GM18858 (cell line): ENCODE data around the gene TTC21A.
A peak's percentile ranks its signal among the peaks of the same experiment; 100 is the strongest.

Experiments
- ATAC-seq: cut with Tn5 transposase; IDR thresholded peaks from one replicate; pipeline ENCODE4 v1.9.1; 2021; ENCODE audit not compliant: unreplicated experiment

TTC21A gene

GRCh38 chr3:39136533-39137434 is 29.3 kb downstream of the TTC21A start:
- no peak for ATAC-seq

- no peak for ATAC-seq
Measured at GRCh38 chr3:39137435-39137936, 30.0 kb downstream of the TTC21A start.

- ATAC-seq, result no peak
Measured at GRCh38 chr3:39137991-39138803, 30.7 kb downstream of the TTC21A start.

DNA sequence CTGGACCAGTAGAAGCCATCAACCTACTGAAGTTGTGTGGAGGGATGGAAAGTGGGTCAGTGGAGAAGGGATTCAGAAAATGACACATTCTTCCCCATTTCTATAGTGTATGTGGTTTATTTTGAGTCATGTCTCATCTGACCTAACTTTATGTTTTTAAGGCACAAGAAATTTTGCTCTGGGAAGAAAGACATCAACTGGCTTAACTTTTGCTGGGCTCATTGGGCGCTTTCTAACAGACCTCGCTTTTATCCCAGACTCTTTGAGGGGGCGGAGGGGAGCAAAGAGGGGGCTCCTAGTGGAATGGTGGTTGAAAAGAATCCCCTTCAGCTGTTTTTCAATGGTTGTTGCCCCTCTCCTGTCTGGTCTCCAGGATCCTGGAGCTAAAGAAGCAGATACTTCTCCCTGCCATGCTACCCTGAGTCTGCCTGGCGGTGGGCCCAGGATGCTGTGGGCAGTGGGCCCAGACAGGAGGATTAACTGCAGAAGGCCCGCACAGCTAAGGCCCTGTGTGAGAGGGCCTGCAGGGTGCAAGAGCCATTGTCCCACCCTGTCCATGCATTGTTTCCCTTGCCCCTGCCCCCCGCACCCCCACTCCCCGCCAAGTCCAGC is 31.4 kb downstream of the TTC21A start:
- no peak for ATAC-seq

DNA sequence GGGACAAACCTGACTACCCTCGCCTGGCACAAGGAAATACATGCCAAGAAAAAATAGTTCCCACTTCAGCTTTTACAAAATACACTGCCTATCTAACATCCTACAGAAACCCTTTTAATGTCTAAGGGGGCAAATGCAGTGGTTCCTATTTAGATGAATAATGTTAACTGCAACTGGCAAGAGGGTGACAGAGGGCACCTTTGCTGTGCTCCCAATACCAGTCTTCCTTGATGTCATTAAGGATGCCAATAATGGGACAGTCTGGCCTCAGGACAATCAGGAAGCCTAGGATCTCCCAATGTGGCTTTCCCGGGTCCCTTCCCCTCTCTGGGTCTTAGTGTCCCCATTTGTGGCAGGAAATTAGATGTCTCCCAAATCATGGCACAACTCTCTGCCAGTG is 32.0 kb downstream of the TTC21A start:
- ATAC-seq, result no peak

DNA sequence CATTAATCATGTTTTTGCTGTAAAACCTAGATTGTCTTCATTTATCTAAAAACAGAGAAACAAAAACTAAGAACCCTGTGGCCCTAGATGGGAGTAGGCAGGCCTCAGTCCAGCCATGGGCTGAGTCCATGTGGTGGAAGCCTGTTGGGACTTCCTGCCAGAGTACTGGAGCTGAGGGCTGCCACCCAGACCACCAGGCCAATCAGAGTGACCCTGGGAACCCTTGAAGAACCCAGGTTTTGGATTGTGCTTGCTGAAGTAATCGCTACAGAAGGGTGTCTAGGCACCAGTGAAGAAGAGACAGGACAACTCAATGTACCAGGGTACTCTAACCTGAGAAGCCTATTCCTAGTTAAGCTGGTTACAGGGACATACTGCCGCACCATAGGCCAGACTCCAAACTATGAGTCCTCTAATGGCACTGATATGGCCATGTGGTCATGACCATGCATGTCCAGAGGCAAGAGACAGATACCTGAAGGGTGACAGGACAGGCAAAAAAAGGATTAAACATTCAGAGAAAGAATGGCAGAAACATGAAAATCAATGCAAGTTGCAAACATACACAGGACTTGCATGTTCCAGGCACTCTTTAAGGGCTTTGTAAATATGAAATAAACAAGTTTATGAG is 33.0 kb downstream of the TTC21A start:
- no peak for ATAC-seq

DNA sequence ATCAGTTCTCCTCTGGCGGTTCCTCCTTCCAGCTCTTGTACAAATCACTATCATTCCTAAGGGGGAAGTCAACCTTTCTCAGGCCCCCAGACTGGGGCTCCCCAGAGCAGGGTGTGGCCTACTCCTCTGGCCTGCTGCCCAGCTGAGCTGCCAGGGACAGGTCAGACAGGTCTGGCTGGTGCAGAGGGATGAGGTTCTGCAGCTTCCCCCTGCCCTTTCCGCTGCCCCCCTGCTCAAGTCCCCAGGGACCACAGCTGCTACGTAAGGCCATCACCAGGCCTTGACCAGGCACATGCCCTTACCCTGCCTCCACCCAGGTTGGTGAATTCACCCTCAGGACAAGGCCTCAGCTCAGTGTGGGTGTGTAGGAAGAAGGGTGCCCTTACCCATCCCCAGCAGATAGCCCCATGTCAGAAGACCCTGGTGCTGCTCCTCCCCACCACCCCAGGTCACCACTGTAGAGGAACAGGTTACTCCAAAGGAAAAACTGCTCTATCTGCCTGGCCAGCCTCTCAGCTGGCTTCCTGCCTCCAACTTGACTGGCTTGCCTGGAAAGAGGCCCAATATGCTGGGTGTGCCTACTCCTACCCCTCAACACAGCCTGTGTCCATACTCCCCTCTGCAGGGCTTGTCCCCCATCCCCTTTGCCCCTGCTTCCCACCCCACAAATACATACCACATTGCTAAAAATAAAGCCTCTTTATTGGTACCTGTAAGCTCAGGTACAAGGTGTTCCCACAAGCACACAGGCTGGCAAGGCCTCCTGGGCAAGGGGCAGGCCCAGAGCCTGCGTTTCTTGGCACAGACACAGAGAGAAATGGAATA is 33.9 kb downstream of the TTC21A start:
- ATAC-seq, result no peak

DNA sequence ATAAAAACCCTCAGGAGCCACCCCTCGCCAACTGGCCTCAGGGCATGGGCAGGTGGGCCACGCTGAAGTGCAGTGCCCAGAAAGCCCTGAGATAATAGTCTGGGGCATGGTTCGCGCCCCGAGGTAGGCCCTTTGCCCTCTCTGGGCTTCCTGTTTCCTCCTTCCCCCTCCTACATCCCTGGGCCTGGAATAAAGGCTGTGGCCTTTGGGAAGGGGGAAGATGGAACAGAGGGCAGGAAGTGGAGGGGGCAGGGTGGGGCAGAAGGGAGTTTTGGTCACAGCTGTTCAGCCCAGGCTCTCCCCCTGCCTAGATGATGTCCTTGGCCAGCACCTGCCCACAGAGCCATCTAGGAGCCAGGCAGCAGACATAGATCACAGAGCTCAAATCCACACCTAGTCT is 34.6 kb downstream of the TTC21A start:
- ATAC-seq, result no peak

- no peak for ATAC-seq
Measured at GRCh38 chr3:39143051-39143885, 35.8 kb downstream of the TTC21A start.

DNA sequence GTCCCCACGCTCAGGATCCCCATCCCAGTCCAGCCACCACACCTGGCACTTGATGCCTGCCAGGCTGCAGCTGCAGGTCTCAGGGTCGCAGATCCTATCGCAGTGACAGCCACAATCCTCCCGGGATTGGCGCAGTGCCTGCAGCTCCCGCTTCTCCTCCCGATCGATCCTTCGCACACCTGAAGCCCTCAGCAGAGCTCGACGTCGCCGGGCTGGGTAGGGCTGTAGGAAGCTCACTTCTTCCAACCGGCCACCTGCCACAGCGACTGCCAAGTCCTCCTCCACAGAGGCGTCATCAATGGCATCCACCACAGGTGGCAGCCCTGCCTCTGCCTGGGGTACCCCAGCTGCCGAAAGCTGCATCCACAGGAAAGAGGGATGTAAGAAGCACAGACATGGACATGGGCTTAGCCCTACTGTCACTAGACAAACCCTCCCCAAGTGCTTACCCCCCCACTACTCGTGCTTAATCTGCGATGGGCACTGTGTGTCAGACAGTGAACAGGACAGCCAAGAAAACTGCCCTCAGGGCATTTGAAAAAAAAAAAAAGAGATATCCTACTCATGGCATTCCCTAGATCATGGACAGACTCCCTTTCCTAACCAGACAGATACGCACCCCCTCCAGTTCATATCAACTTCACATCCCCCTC is 36.7 kb downstream of the TTC21A start:
- no peak for ATAC-seq

DNA sequence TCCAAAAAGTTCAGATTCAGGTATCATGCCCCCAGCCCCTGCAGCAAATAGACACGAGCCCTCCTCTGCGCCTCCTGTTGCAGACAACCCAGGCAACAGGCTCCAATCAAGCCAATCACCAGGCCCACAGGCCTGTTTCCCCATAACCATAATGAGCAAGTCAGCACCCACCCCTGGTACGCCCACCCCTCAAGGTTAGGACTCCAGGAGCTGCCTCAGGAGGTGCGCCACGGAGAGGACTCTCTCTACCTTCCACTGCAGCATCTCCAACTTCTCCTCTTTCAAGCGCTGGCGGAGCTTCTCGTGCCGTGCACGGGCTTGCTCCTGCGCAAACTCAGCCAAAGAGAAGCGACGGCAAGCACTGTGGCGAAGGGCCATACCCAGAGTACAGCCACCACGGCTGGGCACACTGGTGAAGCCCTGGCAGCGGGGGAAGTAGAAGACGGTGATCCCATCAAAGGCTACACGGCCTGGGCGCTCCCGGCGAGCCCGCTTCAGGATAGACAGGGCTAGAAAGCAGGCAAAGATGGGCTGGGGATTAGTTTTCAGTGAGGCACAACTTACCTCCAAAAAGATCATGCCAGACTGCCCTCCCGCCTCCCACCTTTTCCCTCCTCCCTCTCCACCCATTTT is 37.4 kb downstream of the TTC21A start:
- no peak for ATAC-seq

- ATAC-seq, result no peak
Measured at GRCh38 chr3:39146083-39146501, 38.6 kb downstream of the TTC21A start.

GRCh38 chr3:39146611-39147591 is 39.4 kb downstream of the TTC21A start:
- ATAC-seq, result no peak

DNA sequence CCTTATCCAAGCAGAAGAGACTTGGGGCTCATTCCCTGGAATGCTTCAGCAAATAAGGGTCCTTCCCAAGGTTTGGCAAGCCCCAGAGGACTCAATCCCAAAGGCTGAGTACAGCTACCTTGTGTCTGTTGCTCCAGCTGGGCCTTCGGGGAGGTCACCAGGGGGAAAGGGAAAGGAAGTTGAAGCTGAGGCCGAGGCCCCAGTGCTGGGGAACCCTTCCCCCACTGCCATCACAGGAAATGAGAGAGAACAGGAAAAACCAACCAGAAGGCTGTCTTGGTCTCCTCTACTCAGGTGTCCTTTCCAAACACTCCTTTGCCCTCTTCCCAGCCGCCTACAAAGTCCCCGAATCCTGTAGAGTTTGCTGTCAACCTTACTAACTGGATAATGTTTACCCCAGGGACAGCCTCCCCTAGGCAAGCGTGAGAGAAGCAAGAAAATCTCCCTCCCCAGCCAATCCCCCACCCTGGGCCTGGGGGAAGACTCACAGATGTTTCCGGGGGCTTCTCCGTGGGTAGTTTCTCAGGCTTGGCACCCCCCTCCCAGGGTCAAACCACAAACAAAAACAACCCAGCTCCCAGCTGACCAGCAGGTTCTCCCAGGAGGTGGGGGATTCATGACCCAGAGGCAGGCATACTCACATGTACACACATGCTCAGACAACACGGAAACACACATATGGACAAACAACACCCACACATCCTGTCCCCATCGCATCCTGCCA is 40.4 kb downstream of the TTC21A start:
- ATAC-seq, result peak; percentile 26

DNA sequence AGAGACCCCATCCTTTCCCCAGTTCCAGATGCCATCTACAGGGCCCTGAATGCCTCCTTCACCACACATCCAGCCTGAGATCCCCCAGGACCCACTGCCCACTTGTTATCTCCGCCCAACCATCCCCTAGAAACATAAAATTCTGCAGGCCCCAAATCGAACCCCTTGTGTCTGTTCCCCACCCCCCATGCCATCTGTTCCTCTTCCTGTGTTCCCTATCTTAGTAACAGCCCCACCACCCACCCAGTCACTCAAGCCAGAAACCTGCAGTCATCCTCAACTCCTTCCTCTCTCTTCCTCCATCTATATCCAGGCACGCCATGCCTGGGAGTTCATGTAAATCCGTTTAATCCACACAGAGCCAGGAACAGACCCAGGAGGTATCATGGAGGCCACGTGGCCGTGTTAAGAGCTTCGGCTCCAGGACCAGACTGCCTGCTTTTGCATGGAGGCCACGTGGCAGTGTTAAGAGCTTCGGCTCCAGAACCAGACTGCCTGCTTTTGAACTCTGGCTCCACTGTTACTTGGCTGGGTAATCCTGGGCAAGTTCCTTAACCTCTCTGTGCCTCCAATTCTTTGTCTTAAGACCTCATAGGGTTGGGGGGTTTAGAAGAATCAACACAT is 41.1 kb downstream of the TTC21A start:
- no peak for ATAC-seq

DNA sequence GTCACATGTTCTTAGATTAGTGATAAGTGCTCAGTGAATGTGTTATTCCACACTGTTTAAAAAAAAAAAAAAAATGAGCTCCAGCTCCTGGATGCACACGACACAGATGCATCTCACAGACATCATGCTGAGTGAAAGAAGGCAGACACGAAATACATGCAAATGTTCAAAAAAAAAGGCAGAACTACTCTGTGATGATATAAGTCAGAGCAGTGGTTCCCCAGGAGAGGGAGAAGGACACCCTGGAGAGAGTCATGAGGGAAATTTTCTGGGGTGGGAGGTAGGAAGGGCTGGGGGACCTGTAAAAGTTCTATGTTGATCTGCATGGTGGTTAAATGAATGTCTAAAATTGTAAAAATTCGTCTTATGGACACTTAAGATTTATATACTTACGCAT is 41.6 kb downstream of the TTC21A start:
- no peak for ATAC-seq
